Naive thymus-derived CD4-positive, alpha-beta T cell (primary cell): Measurements from ENCODE around the gene TNS3. TPM values are rescaled to one million over a fixed set of nuclear protein-coding genes. Genes with fewer than 3 reads are reported as not detected.

ENCODE experiments used
- ATAC-seq: fragments of 150-1000 bp; cut with Tn5 transposase; 2 replicates; pipeline ENCODE4 v1.10.0; 2021; ENCODE audit warnings: mild to moderate bottlenecking, moderate library complexity
- CTCF ChIA-PET: fragments of 350-600 bp; sonication (Branson Sonifier 250); formaldehyde crosslinking; loops from one replicate; lab custom pipeline; 2021; ENCODE audit warnings: antibody characterized with exemption; lab: Charles Lee
- POLR2A ChIA-PET: fragments of 350-600 bp; sonication (Branson Sonifier 250); formaldehyde crosslinking; loops from one replicate; lab custom pipeline; 2021; ENCODE audit warnings: antibody characterized with exemption, inconsistent platforms; lab: Charles Lee
- DNase-seq, 9 donors: peaks; one replicate each; pipeline versions ENCODE4 v3.0.0 to v3.0.0-alpha.2; 2020 to 2022; ENCODE audit warnings: mixed read lengths in 1 of 9
- H3K27ac ChIP-seq: one replicate; pipeline ENCODE4 v1.7.0; 2013; ENCODE audit warnings: mild to moderate bottlenecking, low read depth, low read length, moderate library complexity
- H3K27me3 ChIP-seq, 2 donors: one replicate each; pipeline ENCODE4 v1.7.0; 2013; ENCODE audit warnings: low read length in 2 of 2, mild to moderate bottlenecking in 2 of 2, moderate library complexity in 2 of 2; ENCODE audit not compliant: control insufficient read depth in 2 of 2, insufficient read depth in 2 of 2
- H3K36me3 ChIP-seq, 3 experiments: 1 replicate in 2 of 3; 2 replicates in 1 of 3; pipeline ENCODE4 v1.7.0; 2013; ENCODE audit warnings: low read length in 3 of 3, mild to moderate bottlenecking in 3 of 3, moderate library complexity in 1 of 3; ENCODE audit not compliant: insufficient read depth in 3 of 3, control insufficient read depth in 2 of 3
- H3K4me1 ChIP-seq, 2 donors: one replicate each; pipeline ENCODE4 v1.7.0; 2013; ENCODE audit warnings: low read length in 2 of 2, mild to moderate bottlenecking in 2 of 2, moderate library complexity in 1 of 2; ENCODE audit not compliant: control insufficient read depth in 2 of 2, insufficient read depth in 2 of 2
- H3K4me3 ChIP-seq: 2 replicates; pipeline ENCODE4 v1.7.0; 2013; ENCODE audit warnings: mild to moderate bottlenecking, low read length
- H3K9me3 ChIP-seq, 3 experiments: 1 replicate in 2 of 3; 2 replicates in 1 of 3; pipeline ENCODE4 v1.7.0; 2013; ENCODE audit warnings: low read length in 3 of 3; ENCODE audit not compliant: control insufficient read depth in 2 of 3
- H3K27ac Mint-ChIP-seq, 9 donors: one replicate each; pipeline ENCODE4 v1.8.0; 2020 to 2022; ENCODE audit warnings: mixed read lengths in 9 of 9, mild to moderate bottlenecking in 8 of 9, moderate library complexity in 5 of 9, inconsistent platforms in 2 of 9
- H3K27me3 Mint-ChIP-seq, 5 donors: one replicate each; pipeline ENCODE4 v1.8.0; 2021 to 2022; ENCODE audit warnings: mixed read lengths in 5 of 5, mild to moderate bottlenecking in 1 of 5
- H3K36me3 Mint-ChIP-seq, 5 donors: one replicate each; pipeline ENCODE4 v1.8.0; 2020 to 2022; ENCODE audit warnings: mixed read lengths in 5 of 5, mild to moderate bottlenecking in 3 of 5, inconsistent platforms in 1 of 5
- H3K4me1 Mint-ChIP-seq, 7 donors: one replicate each; pipeline ENCODE4 v1.8.0; 2020 to 2022; ENCODE audit warnings: mixed read lengths in 7 of 7, mild to moderate bottlenecking in 3 of 7, inconsistent platforms in 1 of 7
- H3K4me3 Mint-ChIP-seq, 10 donors: one replicate each; pipeline ENCODE4 v1.8.0; 2020 to 2022; ENCODE audit warnings: mild to moderate bottlenecking in 10 of 10, mixed read lengths in 10 of 10, moderate library complexity in 6 of 10, inconsistent platforms in 2 of 10
- H3K9me3 Mint-ChIP-seq, 11 donors: one replicate each; pipeline ENCODE4 v1.8.0; 2020 to 2022; ENCODE audit warnings: mixed read lengths in 11 of 11, mild to moderate bottlenecking in 4 of 11, inconsistent platforms in 1 of 11, moderate library complexity in 1 of 11
- intact Hi-C, 2 donors: fragments of 100-400 bp; cut with micrococcal nuclease; formaldehyde crosslinking; loops; one replicate each; pipeline ENCODE4 v1.15.1; 2023
- polyA plus RNA-seq, 2 donors: library from polyadenylated mRNA; unstranded; fragments of 300-500 nt; fragmentation: Illumina TruSeq; gene quantifications; one replicate each; pipeline ENCODE4 v1.2.3, GENCODE V29; 2021
- total RNA-seq, 6 experiments: library from RNA in 5 of 6; stranded (reverse) in 5 of 6; gene quantifications; 1 replicate in 5 of 6; 2 replicates in 1 of 6; pipeline ENCODE4 v1.2.3 and lab custom pipeline; 2021 to 2026

Gene TNS3
- total and polyA plus RNA-seq, 7 experiments from 2014 or later = 0.85 to 38.3 (median 2.6) TPM; not detected in 2

DNA sequence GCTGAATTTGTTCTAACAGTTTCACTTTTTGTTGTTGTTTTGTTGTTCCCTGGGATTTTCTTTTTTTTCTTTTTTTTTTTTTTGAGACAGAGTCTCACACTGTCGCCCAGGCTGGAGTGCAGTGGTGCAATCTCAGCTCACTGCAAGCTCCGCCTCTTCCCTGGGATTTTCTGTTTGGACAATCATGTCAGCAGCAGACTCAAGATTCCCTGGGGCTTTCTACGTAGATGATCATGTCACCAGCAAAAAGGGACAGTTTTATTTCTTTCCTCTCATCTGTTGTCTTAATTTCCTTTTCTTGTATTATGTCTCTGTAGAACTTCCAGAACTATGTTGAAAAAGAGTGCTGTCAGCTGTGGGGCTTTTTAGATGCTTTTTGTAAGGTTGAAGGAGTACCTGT, 241.4 kb downstream of the TNS3 start:
- Mint-ChIP-seq H3K9me3 (peaks cover 0 to 4% (median 0%) of the 10 kb centered on the region in 11 donors), H3K27me3 (no peaks in the 10 kb centered on the region), H3K27ac (no peak overlapping the region), H3K4me1 (no peaks in the 10 kb centered on the region), H3K4me3 (no peak overlapping the region), H3K36me3 (no peaks in the 10 kb centered on the region)
- no peaks in the 10 kb centered on the region for H3K27me3 ChIP-seq
- ChIA-PET POLR2A (no interaction called here), CTCF (no interaction called here)
- no peak overlapping the region for H3K4me3 ChIP-seq
- no peak overlapping the region for H3K27ac ChIP-seq
- no peaks in the 10 kb centered on the region for H3K36me3 ChIP-seq
- no peaks in the 10 kb centered on the region for H3K4me1 ChIP-seq
- ATAC-seq = no peak
- H3K9me3 ChIP-seq = no peaks in the 10 kb centered on the region
- intact Hi-C loops = no loop called here
- no peak for DNase-seq

DNA sequence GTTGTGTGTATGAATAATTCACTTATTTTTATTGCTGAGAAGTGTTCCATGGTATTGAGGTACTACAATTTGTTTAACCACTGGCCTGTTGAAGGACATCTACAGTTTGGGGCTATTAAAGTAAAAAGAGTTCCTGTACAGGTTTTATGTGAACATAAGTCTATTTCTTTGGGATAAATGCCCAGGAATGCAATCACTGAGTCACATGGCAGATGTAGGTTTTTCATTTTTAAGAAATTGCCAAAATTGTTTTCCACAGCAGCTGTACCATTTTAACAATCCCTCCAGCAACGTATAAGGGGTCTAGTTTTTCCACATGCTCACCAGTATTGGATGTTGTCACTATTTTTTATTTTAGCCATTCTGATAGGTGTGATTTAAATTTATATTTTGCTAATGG, 243.9 kb downstream of the TNS3 start:
- Histone ChIP-seq H3K27me3 (no peaks in the 10 kb centered on the region), H3K4me3 (no peak overlapping the region), H3K36me3 (no peaks in the 10 kb centered on the region), H3K27ac (no peak overlapping the region), H3K4me1 (no peaks in the 10 kb centered on the region), H3K9me3 (no peaks in the 10 kb centered on the region)
- intact Hi-C loops = loop anchor here in 1 of 2 donors (2.0 kb wide), 1 partner anchor 57 kb away; no protein-coding TSS in a partner anchor
- Mint-ChIP-seq H3K27me3 (no peaks in the 10 kb centered on the region), H3K4me1 (no peaks in the 10 kb centered on the region), H3K9me3 (peaks cover 0 to 4% (median 0%) of the 10 kb centered on the region in 11 donors), H3K27ac (no peak overlapping the region), H3K4me3 (no peak overlapping the region), H3K36me3 (no peaks in the 10 kb centered on the region)
- ChIA-PET POLR2A (no interaction called here), CTCF (no interaction called here)
- DNase-seq (no peak), ATAC-seq (no peak)

- no peak for ATAC-seq
- Histone ChIP-seq H3K4me1 (no peaks in the 10 kb centered on the region), H3K27ac (no peak overlapping the region), H3K27me3 (no peaks in the 10 kb centered on the region), H3K4me3 (no peak overlapping the region), H3K36me3 (no peaks in the 10 kb centered on the region), H3K9me3 (no peaks in the 10 kb centered on the region)
- ChIA-PET POLR2A (no interaction called here), CTCF (no interaction called here)
- Mint-ChIP-seq H3K9me3 (peaks cover 0 to 4% (median 0%) of the 10 kb centered on the region in 11 donors), H3K4me3 (no peak overlapping the region), H3K36me3 (no peaks in the 10 kb centered on the region), H3K27ac (no peak overlapping the region), H3K27me3 (no peaks in the 10 kb centered on the region), H3K4me1 (no peaks in the 10 kb centered on the region)
- no peak for DNase-seq
- intact Hi-C loops = no loop called here
These were observed 244.4 kb downstream of the TNS3 start for GRCh38 chr7:47337531-47337930.

GRCh38 chr7:47336472-47337425, 245.2 kb downstream of the TNS3 start:
- H3K36me3 Mint-ChIP-seq = no peaks in the 10 kb centered on the region
- no peak for DNase-seq
- H3K9me3 Mint-ChIP-seq = peaks cover 0 to 4% (median 0%) of the 10 kb centered on the region in 11 donors
- H3K4me3 Mint-ChIP-seq = no peak overlapping the region
- CTCF ChIA-PET = no interaction called here
- no peak for ATAC-seq
- Histone ChIP-seq H3K27me3 (no peaks in the 10 kb centered on the region), H3K9me3 (no peaks in the 10 kb centered on the region), H3K4me3 (no peak overlapping the region), H3K27ac (no peak overlapping the region), H3K36me3 (no peaks in the 10 kb centered on the region), H3K4me1 (no peaks in the 10 kb centered on the region)
- POLR2A ChIA-PET = no interaction called here
- no peak overlapping the region for H3K27ac Mint-ChIP-seq
- no peaks in the 10 kb centered on the region for H3K27me3 Mint-ChIP-seq
- intact Hi-C loops = no loop called here
- no peaks in the 10 kb centered on the region for H3K4me1 Mint-ChIP-seq

DNA sequence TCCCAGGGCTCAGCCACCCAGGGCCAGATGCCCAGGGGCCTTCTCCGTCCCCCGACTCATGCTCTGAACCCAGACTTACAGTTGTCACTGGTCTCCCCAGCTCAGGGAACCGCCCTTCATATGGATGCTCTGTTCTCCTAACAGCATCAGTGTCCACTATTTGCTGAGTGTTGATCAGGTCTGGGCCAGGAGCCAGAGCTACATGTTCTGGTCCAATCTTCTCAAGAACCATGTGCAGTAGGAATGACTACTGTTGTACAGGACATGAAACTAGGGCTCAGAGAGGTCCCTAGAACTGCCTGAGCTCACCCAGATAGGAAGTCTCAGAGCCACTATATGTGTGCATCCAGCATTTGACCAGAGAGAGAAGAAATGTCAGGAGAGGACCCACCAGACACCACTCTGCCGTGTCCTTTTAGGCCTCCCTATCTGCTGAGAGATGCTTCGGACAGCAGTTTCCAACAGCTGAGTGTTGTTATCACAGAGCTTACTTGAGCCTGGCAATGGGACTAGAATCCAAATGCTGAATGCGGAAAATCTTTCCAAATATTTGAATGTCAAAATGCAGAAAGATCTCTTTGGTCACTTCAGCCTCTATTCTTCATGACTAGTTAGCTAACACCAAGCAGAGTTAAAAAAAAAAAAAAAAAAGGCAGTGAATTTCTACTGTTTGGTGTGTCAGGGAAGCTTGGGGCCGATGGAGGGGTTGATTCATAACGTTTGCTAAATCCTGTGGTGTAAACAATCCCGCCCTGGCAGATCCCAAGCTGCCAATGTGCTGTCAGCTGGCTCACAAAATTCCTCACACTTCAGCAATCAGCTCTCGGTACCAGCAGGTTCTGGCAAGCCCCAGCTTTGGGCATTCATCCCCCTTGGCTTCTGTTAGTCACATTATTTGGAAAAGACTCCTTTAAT, 246.1 kb downstream of the TNS3 start:
- H3K27ac Mint-ChIP-seq = no peak overlapping the region
- Histone ChIP-seq H3K27me3 (no peaks in the 10 kb centered on the region), H3K27ac (no peak overlapping the region), H3K9me3 (no peaks in the 10 kb centered on the region), H3K4me3 (no peak overlapping the region), H3K36me3 (no peaks in the 10 kb centered on the region), H3K4me1 (no peaks in the 10 kb centered on the region)
- DNase-seq (no peak), ATAC-seq (no peak)
- peaks cover 0 to 4% (median 0%) of the 10 kb centered on the region in 11 donors for H3K9me3 Mint-ChIP-seq
- intact Hi-C loops = no loop called here
- H3K27me3 Mint-ChIP-seq = no peaks in the 10 kb centered on the region
- no peaks in the 10 kb centered on the region for H3K36me3 Mint-ChIP-seq
- ChIA-PET POLR2A (no interaction called here), CTCF (no interaction called here)
- H3K4me1 Mint-ChIP-seq = no peaks in the 10 kb centered on the region
- H3K4me3 Mint-ChIP-seq = no peak overlapping the region

DNA sequence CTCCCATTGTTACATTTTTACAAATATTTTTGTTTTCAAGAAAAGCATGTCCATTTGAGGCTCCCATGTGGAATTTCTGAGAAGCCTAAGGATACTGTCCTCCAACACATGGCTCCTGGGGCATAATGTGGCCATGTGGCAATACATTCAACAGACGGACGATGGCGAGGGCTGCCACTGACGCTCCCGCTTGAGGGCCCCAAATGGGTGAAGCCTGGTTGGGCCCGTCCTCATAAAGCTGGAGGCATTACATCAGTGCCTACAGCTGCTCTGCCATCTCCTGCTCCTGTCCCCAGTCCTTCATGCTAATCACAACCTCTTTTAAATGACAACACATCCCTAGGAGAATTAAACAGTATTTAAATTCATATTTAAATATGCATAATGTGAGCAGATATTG, 246.8 kb downstream of the TNS3 start:
- H3K27me3 ChIP-seq = no peaks in the 10 kb centered on the region
- Mint-ChIP-seq H3K4me3 (no peak overlapping the region), H3K9me3 (peaks cover 0 to 4% (median 0%) of the 10 kb centered on the region in 11 donors), H3K27ac (no peak overlapping the region), H3K4me1 (no peaks in the 10 kb centered on the region), H3K36me3 (no peaks in the 10 kb centered on the region), H3K27me3 (no peaks in the 10 kb centered on the region)
- ChIA-PET CTCF (interaction anchor here (0.7 kb wide), 1 partner anchor 81 kb away, joined by 3 read pairs; no protein-coding TSS in a partner anchor), POLR2A (no interaction called here)
- no peaks in the 10 kb centered on the region for H3K9me3 ChIP-seq
- H3K27ac ChIP-seq = no peak overlapping the region
- H3K36me3 ChIP-seq = no peaks in the 10 kb centered on the region
- intact Hi-C loops = no loop called here
- DNase-seq = no peak
- no peak overlapping the region for H3K4me3 ChIP-seq
- no peak for ATAC-seq
- H3K4me1 ChIP-seq = no peaks in the 10 kb centered on the region
